KBM-7 (cell line): ENCODE results near the gene TMEM250.

Experiments
- DNase-seq: peaks from one replicate; pipeline ENCODE4 v3.0.0-alpha.2; 2015
- in situ Hi-C: fragments of 300-500 bp; cut with MboI; formaldehyde crosslinking; loops from 2 replicates; pipeline ENCODE4 v1.14.3; 2020; ENCODE audit warnings: low sequenced_read_pairs, low pct_unique_long_range_greater_than_20kb, mixed read lengths

TMEM250 gene

GRCh38 chr9:136075134-136075841, 43.4 kb downstream of the TMEM250 start:
- in situ Hi-C loops, result no loop called here
- DNase-seq, result no peak

GRCh38 chr9:136074706-136075105, 44.0 kb downstream of the TMEM250 start:
- in situ Hi-C loops, result no loop called here
- no peak for DNase-seq
